ENCODE results near the gene HAPSTR1.
A peak's percentile ranks its signal among the peaks of the same experiment; 100 is the strongest.
"Not testable (repeated sequence)": the region's sequence is repeated elsewhere in the genome, so short reads cannot be mapped to it uniquely, and the experiment has no call there.

HAPSTR1 gene

DNA sequence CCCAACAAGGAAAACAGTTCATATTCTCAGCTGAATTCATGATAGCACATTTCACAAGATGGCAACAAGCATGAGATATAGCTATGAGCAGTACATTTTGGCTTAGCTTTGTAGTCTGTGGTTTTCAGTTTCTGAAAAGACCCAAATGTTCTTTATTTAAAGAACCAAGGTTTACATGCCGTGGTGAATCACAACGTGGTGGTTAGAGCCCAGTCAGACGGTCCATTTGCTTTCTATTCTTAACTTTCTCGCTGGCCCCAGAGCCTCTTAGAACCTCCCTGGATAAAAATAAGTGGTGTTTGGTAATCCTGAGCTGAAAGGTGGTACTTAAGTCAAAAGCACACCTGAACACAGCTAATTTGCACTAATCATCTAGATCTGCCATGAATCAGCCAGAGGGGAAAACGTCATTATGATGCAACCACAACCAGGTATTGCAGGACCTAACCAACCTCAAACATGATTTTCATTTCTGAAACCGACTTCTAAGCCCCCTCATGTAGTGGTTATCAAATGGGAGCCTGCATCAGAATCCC is 18.6 kb upstream of the HAPSTR1 start:
- DNase-seq, result peak; percentile 61

DNA sequence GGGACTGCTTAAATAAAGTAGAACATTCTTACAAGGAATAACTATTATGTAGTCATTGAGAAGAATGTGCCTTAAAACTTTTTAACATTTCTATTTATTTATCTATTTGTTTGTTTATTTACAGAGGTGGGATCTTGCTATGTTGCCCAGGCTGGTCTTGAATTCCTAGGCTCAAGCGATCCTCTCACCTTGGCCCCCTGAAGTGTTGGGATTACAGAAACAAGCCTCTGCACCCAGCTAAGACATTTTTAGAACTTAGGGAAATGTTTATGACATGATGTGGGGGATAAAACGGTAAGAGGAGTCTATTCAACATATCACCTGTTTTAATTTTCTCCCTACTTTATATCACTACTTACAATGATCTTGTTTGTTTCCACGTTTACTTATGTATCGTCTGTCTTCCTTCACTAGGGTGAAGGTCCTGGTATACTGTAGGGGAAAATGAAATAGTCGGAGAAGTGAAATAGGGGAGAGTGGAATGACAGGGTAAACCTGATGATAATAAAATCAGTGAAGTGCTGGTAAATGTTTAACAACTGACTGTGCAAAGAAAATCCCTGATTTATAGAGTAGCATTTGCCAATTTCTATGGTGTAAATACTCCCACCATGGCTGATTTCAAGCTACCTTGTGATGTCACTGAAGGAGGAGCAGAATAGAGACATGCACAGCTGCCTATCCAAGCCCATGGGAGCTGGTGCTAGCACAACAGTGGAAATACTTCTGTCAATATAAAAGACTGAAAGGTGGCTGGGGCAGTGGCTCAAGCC is 16.0 kb upstream of the HAPSTR1 start:
- no peak for DNase-seq

DNA sequence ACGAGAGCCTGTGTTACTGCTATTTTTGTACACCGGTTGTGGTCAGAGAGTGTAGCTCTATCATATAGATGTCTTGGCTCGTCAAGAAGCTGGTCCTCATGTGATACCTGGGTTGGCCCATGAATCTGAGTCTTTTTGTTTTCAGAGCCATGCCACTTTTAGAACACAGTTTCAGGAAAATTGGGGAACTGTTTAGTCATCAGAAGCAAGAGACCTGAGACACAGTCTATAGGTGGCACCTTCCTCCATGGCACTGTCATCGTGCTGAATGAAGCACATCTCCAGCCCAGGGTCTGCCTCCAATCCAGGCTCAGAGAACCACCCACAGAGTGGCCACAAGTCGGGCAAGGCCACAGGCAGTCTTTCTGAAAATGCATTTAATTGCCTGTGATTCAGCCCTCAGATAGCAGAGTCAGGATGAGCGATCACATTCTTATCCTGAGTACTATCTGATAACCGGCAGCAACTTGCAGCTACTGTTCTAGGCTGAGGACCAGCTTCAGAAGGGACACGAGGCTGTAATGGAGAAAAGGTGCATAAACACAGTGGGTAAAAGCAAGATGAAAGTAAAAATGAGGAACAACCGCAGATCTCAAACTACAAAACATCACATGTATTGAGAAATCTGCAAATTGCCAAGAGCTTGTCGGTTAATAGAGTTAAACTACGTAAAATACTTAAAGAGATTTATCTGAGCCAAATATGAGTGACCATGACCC is 14.2 kb upstream of the HAPSTR1 start:
- DNase-seq, result peak; percentile 92

DNA sequence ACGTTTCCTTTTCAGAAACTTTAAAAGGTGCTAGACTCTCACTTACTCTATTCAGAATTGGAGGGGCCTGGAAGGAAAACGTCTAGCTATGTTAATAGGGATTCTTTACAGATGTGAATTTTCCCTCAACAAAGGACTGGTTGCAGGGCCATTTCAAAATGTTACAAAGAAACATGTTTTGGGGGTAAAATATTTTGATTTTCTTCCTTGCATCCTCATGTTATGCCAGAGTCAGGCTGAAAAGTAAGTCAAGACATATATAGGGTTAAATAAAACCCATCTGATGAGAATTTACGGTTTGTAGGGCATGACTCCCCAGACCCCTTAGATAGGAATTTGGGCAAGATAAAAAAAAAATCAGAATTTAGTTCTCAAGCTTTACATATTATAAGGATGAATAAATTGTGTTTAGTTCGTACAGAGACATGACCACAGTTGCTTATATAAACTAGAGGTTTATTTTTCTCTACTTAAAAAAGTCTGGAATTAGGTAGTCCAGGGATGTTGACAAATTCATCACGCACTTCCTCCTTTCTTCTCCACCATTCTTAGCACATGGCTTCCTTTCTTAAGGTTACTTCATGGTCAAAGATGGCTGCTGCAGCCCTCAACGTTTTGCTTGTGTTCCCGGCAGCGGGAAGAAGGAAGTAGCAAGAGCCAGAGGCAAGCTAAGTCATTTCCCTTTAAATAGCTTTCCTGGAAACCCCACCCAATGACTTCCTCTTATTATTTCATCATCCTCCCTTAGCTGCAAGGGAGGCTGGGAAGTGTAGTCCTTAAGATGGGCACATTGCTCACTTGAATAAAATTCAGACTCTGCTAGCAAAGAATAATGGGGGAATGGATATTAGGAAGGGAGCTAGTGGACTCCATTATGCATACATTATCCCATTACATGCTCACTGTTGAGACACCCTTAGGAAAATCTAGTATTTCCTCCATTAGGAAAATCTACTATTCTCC is 12.7 kb upstream of the HAPSTR1 start:
- DNase-seq, result peak; percentile 92

- DNase-seq, result no peak
Measured at GRCh38 chr16:9079430-9079812, 12.0 kb upstream of the HAPSTR1 start.

- no peak for DNase-seq
Measured at GRCh38 chr16:9081158-9081557, 10.3 kb upstream of the HAPSTR1 start.

GRCh38 chr16:9081843-9082242 is 9.6 kb upstream of the HAPSTR1 start:
- DNase-seq, result no peak

- no peak for DNase-seq
Measured at GRCh38 chr16:9082422-9082821, 9.0 kb upstream of the HAPSTR1 start.

- not testable (repeated sequence) for DNase-seq
Measured at GRCh38 chr16:9087733-9088132, 3.7 kb upstream of the HAPSTR1 start.

- DNase-seq, result no peak
Measured at GRCh38 chr16:9088848-9089247, 2.6 kb upstream of the HAPSTR1 start.

- DNase-seq, result no peak
Measured at GRCh38 chr16:9089660-9090059, 1.8 kb upstream of the HAPSTR1 start.

- no peak for DNase-seq
Measured at GRCh38 chr16:9090101-9090959, 1.1 kb upstream of the HAPSTR1 start.

GRCh38 chr16:9091867-9092281 is 430 bp downstream of the HAPSTR1 start:
- peak; percentile 28 for DNase-seq

DNA sequence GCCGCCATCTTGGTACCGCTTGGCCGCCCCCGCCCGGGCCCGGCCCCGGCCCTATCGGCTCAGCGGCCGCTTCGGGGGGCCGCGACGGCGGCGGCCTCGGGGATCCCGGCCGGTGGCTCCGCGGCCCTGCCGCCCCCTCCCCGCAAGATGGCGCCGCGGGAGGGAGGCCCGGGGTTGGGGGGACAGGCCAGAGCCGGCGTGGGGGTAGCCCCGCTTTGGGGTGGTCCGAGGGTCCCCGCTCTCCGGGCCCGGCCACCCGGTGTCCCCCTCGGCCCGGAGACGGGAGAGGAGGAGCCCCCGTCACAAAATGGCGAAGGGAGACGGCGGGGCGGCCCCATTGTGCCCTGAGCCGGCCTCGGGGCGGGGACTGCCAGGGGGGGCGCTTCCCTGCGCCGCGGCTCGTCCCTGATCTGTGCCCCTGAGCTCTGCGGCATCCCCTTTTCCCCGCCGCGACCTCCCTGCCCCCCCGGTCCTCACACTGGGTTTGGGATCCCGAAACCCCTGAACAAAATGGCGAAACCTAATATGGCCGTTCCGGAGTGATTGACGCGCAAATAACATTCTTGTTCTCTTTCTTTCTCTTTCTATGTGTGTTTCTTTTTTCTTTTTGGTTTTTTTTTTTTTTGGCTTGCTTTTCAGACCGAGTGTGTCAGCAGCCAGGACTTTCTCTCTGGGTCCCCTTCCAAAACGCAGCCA is 986 bp downstream of the HAPSTR1 start:
- peak; percentile 35 for DNase-seq

DNA sequence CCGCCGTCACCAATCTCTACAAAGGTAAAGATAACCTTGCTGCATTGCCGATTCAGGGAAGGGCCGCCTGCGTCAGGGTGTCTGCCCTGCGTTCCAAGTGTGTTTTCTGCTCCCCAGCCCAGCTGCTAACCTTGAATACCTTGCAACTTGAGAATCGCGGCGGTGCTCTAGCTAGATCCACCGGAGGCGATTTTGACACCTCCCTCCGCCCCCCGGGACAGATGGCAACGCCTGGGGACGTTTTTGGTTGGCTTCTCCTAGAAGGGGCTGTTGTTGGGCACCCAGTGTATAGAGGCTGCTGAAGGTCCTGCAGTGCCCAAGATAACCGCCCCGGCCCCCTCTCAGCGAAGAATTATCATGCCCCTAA is 1.5 kb downstream of the HAPSTR1 start:
- no peak for DNase-seq

GRCh38 chr16:9094011-9094846 is 2.8 kb downstream of the HAPSTR1 start:
- no peak for DNase-seq

DNA sequence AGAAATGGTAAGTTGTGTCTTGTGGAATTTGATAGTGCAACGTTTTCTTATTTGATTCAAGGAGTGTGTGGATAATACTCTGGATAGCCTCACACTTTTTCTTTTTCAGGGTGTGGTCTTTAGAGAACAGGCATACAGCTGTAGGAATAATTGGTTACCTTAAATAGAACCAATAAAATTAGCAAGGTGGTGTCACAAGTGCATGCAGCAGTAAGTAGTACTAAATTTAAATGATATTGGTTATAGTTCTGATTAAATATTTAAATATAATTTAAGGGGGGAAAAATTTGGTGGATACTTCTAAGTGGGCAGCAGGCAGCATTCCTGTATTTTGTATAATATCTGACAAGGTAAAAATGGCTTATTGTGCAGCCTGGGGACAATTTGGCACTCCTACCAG is 3.7 kb downstream of the HAPSTR1 start:
- DNase-seq, result no peak

GRCh38 chr16:9095656-9096397 is 4.4 kb downstream of the HAPSTR1 start:
- no peak for DNase-seq

DNA sequence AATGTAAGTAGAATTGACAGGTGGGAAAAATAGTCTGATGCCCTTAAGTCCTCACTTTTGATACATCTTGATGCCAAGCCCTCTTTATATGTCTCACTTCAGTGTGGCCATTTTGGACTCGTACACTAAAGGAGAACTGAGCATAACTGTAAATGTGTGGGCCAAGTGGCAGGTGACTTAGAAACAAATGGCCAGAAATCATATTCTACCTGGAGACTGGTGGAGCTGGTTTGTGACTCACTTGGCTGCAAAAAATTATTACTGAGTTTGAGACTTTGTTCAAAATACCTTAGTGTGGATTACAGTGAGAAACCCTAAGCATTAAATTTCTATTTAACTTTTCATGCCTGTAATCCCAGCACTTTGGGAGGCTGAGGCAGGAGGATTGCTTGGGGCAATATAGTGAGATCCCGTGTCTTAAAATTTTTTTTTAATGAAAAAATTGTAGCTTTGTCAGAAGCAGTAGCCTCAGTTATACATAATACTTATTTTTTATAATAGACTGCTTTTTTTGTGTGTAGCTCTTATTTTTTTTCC is 5.0 kb downstream of the HAPSTR1 start:
- no peak for DNase-seq

All from EL (cell line).